GM23338 (cell line): ENCODE results near the gene PPP1R16B. TPM values are rescaled to one million over a fixed set of nuclear protein-coding genes. Genes with fewer than 3 reads are reported as not detected.
"Not testable (repeated sequence)": the region's sequence is repeated elsewhere in the genome, so short reads cannot be mapped to it uniquely, and the experiment has no call there.

Source experiments
- ATAC-seq: fragments of 200-7000 bp; cut with Tn5 transposase; 3 replicates; pipeline ENCODE4 v1.9.1; 2020
- DNase-seq: peaks from one replicate; pipeline ENCODE4 v3.0.0-alpha.2; 2015; ENCODE audit warnings: low spot score
- H2AFZ ChIP-seq: fragments of 200-600 bp; sonication (generic); 2 replicates; pipeline ENCODE4 v1.8.0; 2016; ENCODE audit warnings: antibody characterized with exemption, mild to moderate bottlenecking, moderate library complexity
- H3F3A ChIP-seq: fragments of 200-600 bp; sonication (generic); replicated peaks from 2 replicates; pipeline ENCODE4 v1.8.0; 2017; ENCODE audit warnings: antibody characterized with exemption, mixed run types, low read depth
- H3K27ac ChIP-seq: fragments of 200-600 bp; sonication (generic); 2 replicates; pipeline ENCODE4 v1.6.1; 2016; ENCODE audit warnings: low read depth
- H3K27me3 ChIP-seq: fragments of 200-600 bp; sonication (generic); 2 replicates; pipeline ENCODE4 v1.8.0; 2016; ENCODE audit warnings: mild to moderate bottlenecking, mixed run types, moderate library complexity; ENCODE audit not compliant: insufficient read depth
- H3K36me3 ChIP-seq: fragments of 200-600 bp; sonication (generic); 2 replicates; pipeline ENCODE4 v1.8.0; 2016; ENCODE audit warnings: mild to moderate bottlenecking; ENCODE audit not compliant: insufficient read depth
- H3K4me1 ChIP-seq: fragments of 200-600 bp; sonication (generic); 2 replicates; pipeline ENCODE4 v1.8.0; 2016; ENCODE audit warnings: mild to moderate bottlenecking, moderate library complexity; ENCODE audit not compliant: insufficient read depth
- H3K4me2 ChIP-seq: fragments of 200-600 bp; sonication (generic); 2 replicates; pipeline ENCODE4 v1.7.1; 2017; ENCODE audit warnings: mixed run types
- H3K4me3 ChIP-seq: fragments of 200-600 bp; sonication (generic); 2 replicates; pipeline ENCODE4 v1.6.1; 2016; ENCODE audit warnings: mixed run types
- H3K79me2 ChIP-seq: fragments of 200-600 bp; sonication (generic); replicated peaks from 2 replicates; pipeline ENCODE4 v1.8.0; 2017; ENCODE audit warnings: mild to moderate bottlenecking; ENCODE audit not compliant: insufficient read depth
- H3K9me2 ChIP-seq: fragments of 200-600 bp; sonication (generic); 2 replicates; pipeline ENCODE4 v1.8.0; 2017; ENCODE audit not compliant: insufficient read depth
- H4K20me1 ChIP-seq: fragments of 200-600 bp; sonication (generic); replicated peaks from 2 replicates; pipeline ENCODE4 v1.8.0; 2017; ENCODE audit warnings: mild to moderate bottlenecking; ENCODE audit not compliant: insufficient read depth
- H3K27ac Mint-ChIP-seq: 2 replicates; pipeline ENCODE4 v1.8.0; 2020; ENCODE audit warnings: inconsistent platforms, mild to moderate bottlenecking, moderate library complexity, mixed read lengths
- H3K27me3 Mint-ChIP-seq: 3 replicates; pipeline ENCODE4 v1.8.0; 2022; ENCODE audit warnings: low read depth, mild to moderate bottlenecking, moderate library complexity, mixed read lengths, inconsistent platforms; ENCODE audit not compliant: insufficient read depth, poor library complexity
- H3K36me3 Mint-ChIP-seq: 3 replicates; pipeline ENCODE4 v1.8.0; 2021; ENCODE audit warnings: low read depth, mild to moderate bottlenecking, inconsistent platforms, moderate library complexity, mixed read lengths
- H3K4me1 Mint-ChIP-seq: 3 replicates; pipeline ENCODE4 v1.8.0; 2020; ENCODE audit warnings: mild to moderate bottlenecking, inconsistent platforms, mixed read lengths
- H3K4me3 Mint-ChIP-seq: 3 replicates; pipeline ENCODE4 v1.8.0; 2021; ENCODE audit warnings: moderate library complexity, mild to moderate bottlenecking, inconsistent platforms, mixed read lengths
- H3K9me3 Mint-ChIP-seq: 3 replicates; pipeline ENCODE4 v1.8.0; 2020; ENCODE audit warnings: moderate library complexity, mild to moderate bottlenecking, inconsistent platforms, mixed read lengths
- EZH2 ChIP-seq: fragments of 200-600 bp; sonication (generic); IDR thresholded peaks from one replicate; pipeline ENCODE4 v1.8.0; 2017; ENCODE audit warnings: antibody characterized with exemption, mild to moderate bottlenecking, low read depth; ENCODE audit not compliant: unreplicated experiment
- EZH2phosphoT487 ChIP-seq: fragments of 200-600 bp; sonication (generic); IDR thresholded peaks from one replicate; pipeline ENCODE4 v1.8.1; 2018; ENCODE audit warnings: antibody characterized with exemption; ENCODE audit not compliant: unreplicated experiment
- JUNB ChIP-seq: IDR thresholded peaks from one replicate; pipeline ENCODE4 v1.6.1; 2016; ENCODE audit warnings: antibody characterized with exemption; ENCODE audit not compliant: unreplicated experiment
- NANOG ChIP-seq: IDR thresholded peaks from 2 replicates; pipeline ENCODE4 v1.6.1; 2016; ENCODE audit warnings: antibody characterized with exemption, borderline replicate concordance
- POLR2AphosphoS5 ChIP-seq: IDR thresholded peaks from 2 replicates; pipeline ENCODE4 v1.6.1; 2016; ENCODE audit warnings: antibody characterized with exemption, low read depth
- STAT1 ChIP-seq: IDR thresholded peaks from one replicate; pipeline ENCODE4 v1.6.1; 2016; ENCODE audit warnings: antibody characterized with exemption; ENCODE audit not compliant: unreplicated experiment
- ZNF114 ChIP-seq: fragments of 250-450 bp; sonication (Bioruptor Pico); IDR thresholded peaks from 2 replicates; pipeline ENCODE4 v1.5.0; 2020; ENCODE audit warnings: mild to moderate bottlenecking, moderate library complexity
- ZNF331 ChIP-seq: fragments of 250-450 bp; sonication (Bioruptor Pico); IDR thresholded peaks from 2 replicates; pipeline ENCODE4 v1.5.0; 2020; ENCODE audit warnings: low read depth, mild to moderate bottlenecking, moderate library complexity
- polyA plus RNA-seq: library from polyadenylated mRNA; unstranded; fragments of >200 nt; fragmentation: Nextera tagmentation; extraction: Ambion mirVana; gene quantifications from 2 replicates; pipeline ENCODE4 v1.2.1, GENCODE V29; 2016
- total RNA-seq: library from RNA; depleted of rRNA; stranded (reverse); fragments of >200 nt; shearing (Covaris generic); gene quantifications from 2 replicates; pipeline ENCODE4 v1.2.3, GENCODE V29; 2014
- TF ChIP-seq, protein P1 (sequence below): IDR thresholded peaks from one replicate; pipeline ENCODE4 v1.6.1; 2018; ENCODE audit warnings: antibody characterized with exemption; ENCODE audit not compliant: unreplicated experiment
- TF ChIP-seq, protein P2 (sequence below): IDR thresholded peaks from 2 replicates; pipeline ENCODE4 v1.6.1; 2016; ENCODE audit warnings: antibody characterized with exemption

Gene PPP1R16B
- total and polyA plus RNA-seq, 2 experiments from 2014 or later: 1.6 to 11.5 TPM

DNA sequence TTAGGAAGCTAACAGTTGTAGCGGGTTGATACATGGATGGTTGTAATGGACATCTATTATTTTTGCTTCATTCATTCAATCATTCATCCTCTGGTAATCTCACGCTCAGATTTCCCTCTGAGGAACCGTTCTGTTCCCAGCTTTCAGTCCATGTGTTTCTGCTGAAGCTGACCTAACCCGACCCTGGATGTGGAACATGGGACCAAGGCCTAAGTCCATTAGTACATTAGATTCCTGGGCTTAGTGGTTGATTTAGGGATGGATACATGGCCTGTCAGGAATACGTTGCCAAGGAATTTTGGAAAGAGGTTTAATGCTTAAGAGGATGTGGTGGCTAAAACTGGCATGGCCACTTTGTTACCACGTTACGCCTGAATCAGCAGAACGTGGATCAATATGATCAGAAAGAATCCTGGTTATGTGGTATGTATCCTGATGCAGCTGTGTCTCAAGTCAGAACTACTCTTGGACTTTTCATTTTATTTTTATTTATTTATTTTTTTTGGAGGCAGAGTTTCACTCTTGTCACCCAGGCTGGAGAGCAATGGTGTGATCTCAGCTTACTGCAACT, 152.5 kb downstream of the PPP1R16B start (continued):
- no peak for TF ChIP-seq POLR2AphosphoS5
- TF ChIP-seq, protein P1, sequence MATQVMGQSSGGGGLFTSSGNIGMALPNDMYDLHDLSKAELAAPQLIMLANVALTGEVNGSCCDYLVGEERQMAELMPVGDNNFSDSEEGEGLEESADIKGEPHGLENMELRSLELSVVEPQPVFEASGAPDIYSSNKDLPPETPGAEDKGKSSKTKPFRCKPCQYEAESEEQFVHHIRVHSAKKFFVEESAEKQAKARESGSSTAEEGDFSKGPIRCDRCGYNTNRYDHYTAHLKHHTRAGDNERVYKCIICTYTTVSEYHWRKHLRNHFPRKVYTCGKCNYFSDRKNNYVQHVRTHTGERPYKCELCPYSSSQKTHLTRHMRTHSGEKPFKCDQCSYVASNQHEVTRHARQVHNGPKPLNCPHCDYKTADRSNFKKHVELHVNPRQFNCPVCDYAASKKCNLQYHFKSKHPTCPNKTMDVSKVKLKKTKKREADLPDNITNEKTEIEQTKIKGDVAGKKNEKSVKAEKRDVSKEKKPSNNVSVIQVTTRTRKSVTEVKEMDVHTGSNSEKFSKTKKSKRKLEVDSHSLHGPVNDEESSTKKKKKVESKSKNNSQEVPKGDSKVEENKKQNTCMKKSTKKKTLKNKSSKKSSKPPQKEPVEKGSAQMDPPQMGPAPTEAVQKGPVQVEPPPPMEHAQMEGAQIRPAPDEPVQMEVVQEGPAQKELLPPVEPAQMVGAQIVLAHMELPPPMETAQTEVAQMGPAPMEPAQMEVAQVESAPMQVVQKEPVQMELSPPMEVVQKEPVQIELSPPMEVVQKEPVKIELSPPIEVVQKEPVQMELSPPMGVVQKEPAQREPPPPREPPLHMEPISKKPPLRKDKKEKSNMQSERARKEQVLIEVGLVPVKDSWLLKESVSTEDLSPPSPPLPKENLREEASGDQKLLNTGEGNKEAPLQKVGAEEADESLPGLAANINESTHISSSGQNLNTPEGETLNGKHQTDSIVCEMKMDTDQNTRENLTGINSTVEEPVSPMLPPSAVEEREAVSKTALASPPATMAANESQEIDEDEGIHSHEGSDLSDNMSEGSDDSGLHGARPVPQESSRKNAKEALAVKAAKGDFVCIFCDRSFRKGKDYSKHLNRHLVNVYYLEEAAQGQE: no peak
- TF ChIP-seq EZH2phosphoT487: no peak
- TF ChIP-seq EZH2: no peak
- TF ChIP-seq, protein P2, sequence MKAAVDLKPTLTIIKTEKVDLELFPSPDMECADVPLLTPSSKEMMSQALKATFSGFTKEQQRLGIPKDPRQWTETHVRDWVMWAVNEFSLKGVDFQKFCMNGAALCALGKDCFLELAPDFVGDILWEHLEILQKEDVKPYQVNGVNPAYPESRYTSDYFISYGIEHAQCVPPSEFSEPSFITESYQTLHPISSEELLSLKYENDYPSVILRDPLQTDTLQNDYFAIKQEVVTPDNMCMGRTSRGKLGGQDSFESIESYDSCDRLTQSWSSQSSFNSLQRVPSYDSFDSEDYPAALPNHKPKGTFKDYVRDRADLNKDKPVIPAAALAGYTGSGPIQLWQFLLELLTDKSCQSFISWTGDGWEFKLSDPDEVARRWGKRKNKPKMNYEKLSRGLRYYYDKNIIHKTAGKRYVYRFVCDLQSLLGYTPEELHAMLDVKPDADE: no peak
- TF ChIP-seq ZNF331 (CRISPR knock-in tag): no peak
- no peak for TF ChIP-seq NANOG
- TF ChIP-seq STAT1: no peak
- no peak for TF ChIP-seq JUNB
- TF ChIP-seq ZNF114 (CRISPR knock-in tag): no peak

DNA sequence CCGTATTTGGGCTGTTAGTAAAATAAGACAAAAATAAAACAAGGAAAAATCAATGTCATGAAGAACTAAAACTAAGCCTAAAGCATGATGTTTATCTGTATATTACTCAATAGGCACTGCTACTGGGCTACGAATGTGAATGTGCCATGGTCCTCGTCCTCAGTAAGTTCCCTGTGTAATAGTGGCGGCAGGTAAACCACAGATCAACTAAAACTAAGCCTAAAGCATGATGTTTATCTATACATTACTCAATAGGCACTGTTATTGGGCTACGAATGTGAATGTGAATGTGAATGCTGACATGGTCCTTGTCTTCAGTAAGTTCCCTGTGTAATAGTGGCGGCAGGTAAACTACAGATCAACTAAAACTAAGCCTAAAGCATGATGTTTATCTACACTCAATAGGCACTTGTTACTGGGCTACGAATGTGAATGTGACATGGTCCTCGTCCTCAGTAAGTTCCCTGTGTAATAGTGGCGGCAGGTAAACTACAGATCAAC, 154.7 kb downstream of the PPP1R16B start:
- peaks cover 14% of the 10 kb centered on the region; the same call in 2 of the 3 replicates for H3K4me1 Mint-ChIP-seq
- not testable (repeated sequence) for H3K27ac Mint-ChIP-seq, H3K4me3 Mint-ChIP-seq

More for the DNA sequence above, 154.7 kb downstream of the PPP1R16B start:
- H3K36me3 ChIP-seq, ATAC-seq, H3K27me3 Mint-ChIP-seq, H3K36me3 Mint-ChIP-seq, H3F3A ChIP-seq, H3K4me3 ChIP-seq, H3K27me3 ChIP-seq, H3K27ac ChIP-seq, H3K9me3 Mint-ChIP-seq, H4K20me1 ChIP-seq, H2AFZ ChIP-seq, DNase-seq, H3K9me2 ChIP-seq: not testable (repeated sequence)
- H3K4me1 ChIP-seq: peaks cover 10% of the 10 kb centered on the region
- H3K79me2 ChIP-seq: peaks cover 29% of the 10 kb centered on the region
- peak overlapping the region; percentile 80; the same call in 1 of the 2 replicates for H3K4me2 ChIP-seq
